Upper lobe of right lung (tissue), 1 donor: ENCODE results near the gene PANK4. TPM values are rescaled to one million over a fixed set of nuclear protein-coding genes. Genes with fewer than 3 reads are reported as not detected.

Experiments
- ATAC-seq: fragments of 200-7000 bp; cut with Tn5 transposase; one replicate; pipeline ENCODE4 v1.9.1; 2020; ENCODE audit warnings: mild to moderate bottlenecking, moderate library complexity
- DNase-seq: peaks from one replicate; pipeline ENCODE4 v3.0.0-alpha.2; 2020
- H3K27ac ChIP-seq: fragments of 200-600 bp; one replicate; pipeline ENCODE4 v1.8.0; 2022
- H3K27me3 ChIP-seq: fragments of 200-600 bp; one replicate; pipeline ENCODE4 v1.8.0; 2022; ENCODE audit warnings: mild to moderate bottlenecking
- H3K36me3 ChIP-seq: fragments of 200-600 bp; one replicate; pipeline ENCODE4 v1.8.0; 2022
- H3K4me1 ChIP-seq: fragments of 200-600 bp; one replicate; pipeline ENCODE4 v1.8.0; 2022
- H3K4me3 ChIP-seq: fragments of 200-600 bp; one replicate; pipeline ENCODE4 v1.8.0; 2022; ENCODE audit warnings: mild to moderate bottlenecking
- H3K9me3 ChIP-seq: fragments of 200-600 bp; one replicate; pipeline ENCODE4 v1.8.0; 2022
- CTCF ChIP-seq: fragments of 200-600 bp; IDR thresholded peaks from one replicate; pipeline ENCODE4 v1.8.0; 2022; ENCODE audit warnings: antibody characterized with exemption
- intact Hi-C: fragments of 100-400 bp; cut with DNase I; formaldehyde crosslinking; loops from one replicate; pipeline ENCODE4 v1.11.0; 2022
- total RNA-seq: library from RNA; stranded (reverse); fragmentation: NEBNext Ultra II Directional; extraction: Animal tissue kit (Norgen Biotek cat#: 25700); gene quantifications from one replicate; pipeline ENCODE4 v1.2.1, GENCODE V29; 2021
- donor health status: DM: no; HTN: yes; CAD: no; lungs with severe emphysema.

PANK4 gene
- total RNA-seq, 1 donor from 2014 or later, result 36.4 TPM

- H3K4me3 ChIP-seq, result no peak overlapping the region
- H3K27me3 ChIP-seq, result peaks cover 48% of the 10 kb centered on the region
- intact Hi-C loops, result no loop called here
- DNase-seq, result no peak
- H3K27ac ChIP-seq, result no peak overlapping the region
- ATAC-seq, result no peak
- H3K36me3 ChIP-seq, result no peaks in the 10 kb centered on the region
- TF ChIP-seq CTCF, result no peak
- H3K4me1 ChIP-seq, result no peaks in the 10 kb centered on the region
- no peaks in the 10 kb centered on the region for H3K9me3 ChIP-seq
Measured at GRCh38 chr1:2470290-2471158, 55.9 kb downstream of the PANK4 start.

- no peak for DNase-seq
Measured at GRCh38 chr1:2469103-2469940, 57.1 kb downstream of the PANK4 start.

GRCh38 chr1:2468540-2468939 lies 57.9 kb downstream of the PANK4 start:
- ATAC-seq (no peak), DNase-seq (no peak)
- H3K27me3 ChIP-seq, result peaks cover 67% of the 10 kb centered on the region
- intact Hi-C loops, result no loop called here
- H3K27ac ChIP-seq, result no peak overlapping the region
- TF ChIP-seq CTCF, result no peak
- no peaks in the 10 kb centered on the region for H3K9me3 ChIP-seq
- H3K36me3 ChIP-seq, result no peaks in the 10 kb centered on the region
- no peaks in the 10 kb centered on the region for H3K4me1 ChIP-seq
- no peak overlapping the region for H3K4me3 ChIP-seq

More at GRCh38 chr1:2469103-2469940, 57.1 kb downstream of the PANK4 start:
- intact Hi-C loops, result no loop called here
- no peak for ATAC-seq
- Histone ChIP-seq H3K27me3 (peaks cover 59% of the 10 kb centered on the region), H3K27ac (no peak overlapping the region), H3K4me1 (no peaks in the 10 kb centered on the region), H3K9me3 (no peaks in the 10 kb centered on the region), H3K4me3 (no peak overlapping the region), H3K36me3 (no peaks in the 10 kb centered on the region)
- no peak for TF ChIP-seq CTCF

GRCh38 chr1:2468041-2468472 lies 58.3 kb downstream of the PANK4 start:
- peaks cover 72% of the 10 kb centered on the region for H3K27me3 ChIP-seq
- no peak for DNase-seq
- intact Hi-C loops, result no loop called here

More at GRCh38 chr1:2468041-2468472, 58.3 kb downstream of the PANK4 start:
- no peak overlapping the region for H3K27ac ChIP-seq
- H3K9me3 ChIP-seq, result no peaks in the 10 kb centered on the region
- no peaks in the 10 kb centered on the region for H3K4me1 ChIP-seq
- no peak for TF ChIP-seq CTCF
- no peaks in the 10 kb centered on the region for H3K36me3 ChIP-seq
- peak; percentile 3 for ATAC-seq
- H3K4me3 ChIP-seq, result no peak overlapping the region
